Measurements from ENCODE around the gene LHPP. TPM values are rescaled to one million over a fixed set of nuclear protein-coding genes. Genes with fewer than 3 reads are reported as not detected.

Gene LHPP
- total RNA-seq, 1 donor from 2014 or later = 8.8 TPM

GRCh38 chr10:124500757-124501156, 39.1 kb downstream of the LHPP start:
- H3K27ac Mint-ChIP-seq (ENCODE audit: unreplicated experiment) = no peak overlapping the region
- H3K36me3 Mint-ChIP-seq (ENCODE audit: low read depth) = peaks cover 10% of the 10 kb centered on the region
- no peak for DNase-seq (ENCODE audit: low read depth, low spot score)
- no peak for TF ChIP-seq CTCF (conservative IDR thresholded peaks at IDR 0.05)
- no peaks in the 10 kb centered on the region for H3K4me1 Mint-ChIP-seq
- no peak overlapping the region for H3K4me3 Mint-ChIP-seq
- H3K27me3 Mint-ChIP-seq (ENCODE audit: low read depth) = no peaks in the 10 kb centered on the region
- peaks cover 4% of the 10 kb centered on the region for H3K9me3 Mint-ChIP-seq

GRCh38 chr10:124504711-124505110, 43.1 kb downstream of the LHPP start:
- TF ChIP-seq CTCF (conservative IDR thresholded peaks at IDR 0.05) = no peak
- no peaks in the 10 kb centered on the region for H3K27me3 Mint-ChIP-seq (ENCODE audit: low read depth)
- H3K27ac Mint-ChIP-seq (ENCODE audit: unreplicated experiment) = no peak overlapping the region
- peaks cover 4% of the 10 kb centered on the region for H3K9me3 Mint-ChIP-seq
- H3K4me3 Mint-ChIP-seq = no peak overlapping the region
- no peak for DNase-seq (ENCODE audit: low read depth, low spot score)
- no peaks in the 10 kb centered on the region for H3K4me1 Mint-ChIP-seq
- peaks cover 10% of the 10 kb centered on the region for H3K36me3 Mint-ChIP-seq (ENCODE audit: low read depth)

GRCh38 chr10:124505279-124505678, 43.7 kb downstream of the LHPP start:
- Mint-ChIP-seq H3K4me3 (no peak overlapping the region), H3K9me3 (peaks cover 4% of the 10 kb centered on the region), H3K27ac (ENCODE audit: unreplicated experiment) (no peak overlapping the region), H3K27me3 (ENCODE audit: low read depth) (no peaks in the 10 kb centered on the region), H3K36me3 (ENCODE audit: low read depth) (peaks cover 10% of the 10 kb centered on the region), H3K4me1 (no peaks in the 10 kb centered on the region)
- DNase-seq (ENCODE audit: low read depth, low spot score) = no peak
- TF ChIP-seq CTCF (conservative IDR thresholded peaks at IDR 0.05) = no peak

- Mint-ChIP-seq H3K4me3 (no peak overlapping the region), H3K27me3 (ENCODE audit: low read depth) (no peaks in the 10 kb centered on the region), H3K4me1 (no peaks in the 10 kb centered on the region), H3K27ac (ENCODE audit: unreplicated experiment) (no peak overlapping the region), H3K36me3 (ENCODE audit: low read depth) (no peaks in the 10 kb centered on the region), H3K9me3 (no peaks in the 10 kb centered on the region)
- no peak for TF ChIP-seq CTCF (conservative IDR thresholded peaks at IDR 0.05)
- no peak for DNase-seq (ENCODE audit: low read depth, low spot score)
These were observed 46.5 kb downstream of the LHPP start for GRCh38 chr10:124508070-124508667.

- H3K4me3 Mint-ChIP-seq = no peak overlapping the region
- H3K27ac Mint-ChIP-seq (ENCODE audit: unreplicated experiment) = no peak overlapping the region
- H3K9me3 Mint-ChIP-seq = no peaks in the 10 kb centered on the region
- H3K36me3 Mint-ChIP-seq (ENCODE audit: low read depth) = no peaks in the 10 kb centered on the region
- no peak for TF ChIP-seq CTCF (conservative IDR thresholded peaks at IDR 0.05)
- no peaks in the 10 kb centered on the region for H3K27me3 Mint-ChIP-seq (ENCODE audit: low read depth)
- DNase-seq (ENCODE audit: low read depth, low spot score) = no peak
- H3K4me1 Mint-ChIP-seq = no peaks in the 10 kb centered on the region
These were observed 47.4 kb downstream of the LHPP start for GRCh38 chr10:124508907-124509454.

Measured in neural crest cell (in vitro differentiated cells).